PC-9 (cell line): ENCODE results near the gene TLE3. TPM values are rescaled to one million over a fixed set of nuclear protein-coding genes. Genes with fewer than 3 reads are reported as not detected.

Experiments used
- BruUV-seq: library from RNA; stranded (reverse); fragments of 400-500 nt; replicated peaks from 2 replicates; lab custom pipeline; 2021; lab: Mats Ljungman, UMichigan
- CTCF ChIA-PET: fragments of 300-600 bp; sonication (Branson Sonifier 250); formaldehyde crosslinking; loops from one replicate; lab custom pipeline; 2022; ENCODE audit warnings: antibody characterized with exemption; lab: Charles Lee
- POLR2A ChIA-PET: fragments of 300-600 bp; sonication (Branson Sonifier 250); formaldehyde crosslinking; loops from one replicate; lab custom pipeline; 2022; ENCODE audit warnings: antibody characterized with exemption; ENCODE audit not compliant: unreplicated experiment; lab: Charles Lee
- DNase-seq, 2 experiments: peaks; one replicate each; pipeline versions ENCODE4 v3.0.0 to v3.0.0-alpha.2; 2015 to 2022; ENCODE audit warnings: mixed read lengths in 1 of 2
- H2AFZ ChIP-seq: fragments of 200-600 bp; sonication (generic); 2 replicates; pipeline ENCODE4 v1.8.1; 2017; ENCODE audit warnings: antibody characterized with exemption
- H3F3A ChIP-seq: fragments of 200-600 bp; sonication (generic); 2 replicates; pipeline ENCODE4 v1.8.1; 2017; ENCODE audit warnings: antibody characterized with exemption, mild to moderate bottlenecking, low read depth; ENCODE audit not compliant: insufficient read depth
- H3K27ac ChIP-seq: fragments of 200-600 bp; sonication (generic); 2 replicates; pipeline ENCODE4 v1.6.1; 2016; ENCODE audit warnings: mixed run types
- H3K27me3 ChIP-seq: fragments of 200-600 bp; sonication (generic); 2 replicates; pipeline ENCODE4 v1.6.1; 2016; ENCODE audit warnings: low read depth, mixed run types; ENCODE audit not compliant: insufficient read depth
- H3K36me3 ChIP-seq: fragments of 200-600 bp; sonication (generic); 2 replicates; pipeline ENCODE4 v1.6.1; 2016; ENCODE audit warnings: low read depth, mixed run types
- H3K4me1 ChIP-seq: fragments of 200-600 bp; sonication (generic); replicated peaks from 2 replicates; pipeline ENCODE4 v1.6.1; 2016; ENCODE audit warnings: mixed run types; ENCODE audit not compliant: insufficient read depth
- H3K4me2 ChIP-seq: fragments of 200-600 bp; sonication (generic); 2 replicates; pipeline ENCODE4 v1.6.1; 2017; ENCODE audit warnings: mixed run types
- H3K4me3 ChIP-seq: fragments of 200-600 bp; sonication (generic); 2 replicates; pipeline ENCODE4 v1.6.1; 2016; ENCODE audit warnings: mixed run types
- H3K79me2 ChIP-seq: fragments of 200-600 bp; sonication (generic); 2 replicates; pipeline ENCODE4 v1.6.1; 2017; ENCODE audit warnings: low read depth, mixed run types
- H3K9me2 ChIP-seq: fragments of 200-600 bp; sonication (generic); 2 replicates; pipeline ENCODE4 v1.8.1; 2017; ENCODE audit warnings: mild to moderate bottlenecking; ENCODE audit not compliant: insufficient read depth
- H3K9me3 ChIP-seq: fragments of 200-600 bp; sonication (generic); 2 replicates; pipeline ENCODE4 v1.8.1; 2016; ENCODE audit warnings: low read depth; ENCODE audit not compliant: insufficient read depth
- H4K20me1 ChIP-seq: fragments of 200-600 bp; sonication (generic); 2 replicates; pipeline ENCODE4 v1.8.1; 2017; ENCODE audit not compliant: insufficient read depth
- EZH2 ChIP-seq: fragments of 200-600 bp; sonication (generic); IDR thresholded peaks from 2 replicates; pipeline ENCODE4 v1.8.0; 2017; ENCODE audit warnings: antibody characterized with exemption, low read depth
- intact Hi-C: fragments of 100-400 bp; cut with micrococcal nuclease; formaldehyde crosslinking; loops from one replicate; pipeline ENCODE4 v1.10.0; 2022; ENCODE audit not compliant: unreplicated experiment
- total RNA-seq: library from RNA; stranded (reverse); gene quantifications from 2 replicates; pipeline ENCODE4 v1.2.3, GENCODE V29; 2021
- TF ChIP-seq, protein P1 (sequence below): fragments of 200-600 bp; sonication (generic); conservative IDR thresholded peaks from 2 replicates; pipeline ENCODE4 v1.6.1; 2017; ENCODE audit warnings: mixed run types, antibody characterized with exemption, mild to moderate bottlenecking, moderate library complexity

TLE3 gene
- total RNA-seq, 1 experiment from 2014 or later = 51.3 TPM

DNA sequence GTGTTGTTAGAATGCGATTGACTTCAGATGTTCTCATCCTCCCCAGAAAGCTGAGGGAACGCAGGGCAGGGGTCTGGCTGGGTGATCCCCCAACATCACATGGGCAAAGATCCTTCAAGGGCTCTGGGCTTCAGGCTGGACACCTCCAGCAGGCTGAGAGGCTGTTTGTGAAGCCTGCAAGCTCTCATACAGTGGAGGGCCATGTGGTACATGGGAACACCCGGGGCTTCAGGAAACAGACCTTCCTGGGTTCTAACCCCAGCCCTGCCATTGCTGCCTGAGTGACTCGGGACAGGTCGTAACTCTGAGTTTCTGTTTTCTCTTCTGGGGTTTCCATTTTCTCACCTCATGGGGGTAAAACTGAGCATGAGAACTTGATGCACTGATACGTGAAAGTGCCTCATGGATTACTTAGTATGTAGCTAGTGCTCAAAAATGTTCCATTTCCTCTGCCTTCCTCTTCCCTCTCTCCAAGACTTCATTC is 81.2 kb downstream of the TLE3 start:
- Histone ChIP-seq H3K27me3 (no peaks in the 10 kb centered on the region), H3K9me2 (no peaks in the 10 kb centered on the region), H2AFZ (no peak overlapping the region), H3K79me2 (no peaks in the 10 kb centered on the region), H3K4me3 (no peak overlapping the region), H3K9me3 (no peaks in the 10 kb centered on the region), H3K36me3 (no peaks in the 10 kb centered on the region), H3F3A (no peaks in the 10 kb centered on the region), H3K4me2 (no peak overlapping the region), H4K20me1 (no peaks in the 10 kb centered on the region), H3K27ac (no peak overlapping the region), H3K4me1 (no peaks in the 10 kb centered on the region)
- BruUV-seq = no TSS peak
- ChIA-PET CTCF (no interaction called here), POLR2A (no interaction called here)
- no peak for DNase-seq
- no peak for TF ChIP-seq EZH2
- TF ChIP-seq, protein P1, sequence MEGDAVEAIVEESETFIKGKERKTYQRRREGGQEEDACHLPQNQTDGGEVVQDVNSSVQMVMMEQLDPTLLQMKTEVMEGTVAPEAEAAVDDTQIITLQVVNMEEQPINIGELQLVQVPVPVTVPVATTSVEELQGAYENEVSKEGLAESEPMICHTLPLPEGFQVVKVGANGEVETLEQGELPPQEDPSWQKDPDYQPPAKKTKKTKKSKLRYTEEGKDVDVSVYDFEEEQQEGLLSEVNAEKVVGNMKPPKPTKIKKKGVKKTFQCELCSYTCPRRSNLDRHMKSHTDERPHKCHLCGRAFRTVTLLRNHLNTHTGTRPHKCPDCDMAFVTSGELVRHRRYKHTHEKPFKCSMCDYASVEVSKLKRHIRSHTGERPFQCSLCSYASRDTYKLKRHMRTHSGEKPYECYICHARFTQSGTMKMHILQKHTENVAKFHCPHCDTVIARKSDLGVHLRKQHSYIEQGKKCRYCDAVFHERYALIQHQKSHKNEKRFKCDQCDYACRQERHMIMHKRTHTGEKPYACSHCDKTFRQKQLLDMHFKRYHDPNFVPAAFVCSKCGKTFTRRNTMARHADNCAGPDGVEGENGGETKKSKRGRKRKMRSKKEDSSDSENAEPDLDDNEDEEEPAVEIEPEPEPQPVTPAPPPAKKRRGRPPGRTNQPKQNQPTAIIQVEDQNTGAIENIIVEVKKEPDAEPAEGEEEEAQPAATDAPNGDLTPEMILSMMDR = no peak
- intact Hi-C loops = no loop called here

DNA sequence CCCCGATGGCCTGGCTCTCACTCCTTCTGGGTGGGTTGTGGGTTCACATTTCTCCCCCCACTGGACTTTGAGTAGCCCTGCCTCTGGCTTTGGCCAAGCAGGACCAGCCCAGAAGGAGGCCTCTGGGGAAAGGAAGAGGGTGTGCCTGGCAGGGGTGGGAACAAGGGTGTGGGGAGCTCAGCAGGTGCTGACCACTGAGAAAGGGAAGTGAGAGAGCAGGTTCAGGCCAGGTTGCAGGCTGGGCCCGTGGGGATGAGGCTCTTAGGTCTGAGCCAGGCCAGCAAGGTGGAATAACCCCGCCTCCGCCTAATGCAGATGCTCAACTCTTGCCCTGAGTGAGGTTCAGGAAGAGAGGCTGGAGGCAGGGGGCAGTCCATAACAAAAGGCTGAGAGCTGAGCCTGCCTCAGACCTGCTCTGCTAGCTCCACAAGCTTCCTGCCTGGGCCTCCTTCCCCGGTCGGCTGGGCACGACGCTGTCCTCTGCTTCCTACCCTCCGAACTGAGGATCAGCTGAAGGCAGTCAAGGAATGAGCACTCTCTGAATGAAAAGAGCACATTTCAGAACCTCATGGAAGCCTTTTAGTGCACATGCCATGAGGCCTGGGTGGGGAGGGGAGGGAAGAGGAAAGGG is 82.7 kb downstream of the TLE3 start:
- no peaks in the 10 kb centered on the region for H3K36me3 ChIP-seq
- no peaks in the 10 kb centered on the region for H3K79me2 ChIP-seq
- H3K9me3 ChIP-seq = no peaks in the 10 kb centered on the region
- H3F3A ChIP-seq = no peaks in the 10 kb centered on the region
- H3K4me1 ChIP-seq = no peaks in the 10 kb centered on the region
- no peaks in the 10 kb centered on the region for H3K9me2 ChIP-seq
- H4K20me1 ChIP-seq = no peaks in the 10 kb centered on the region
- no peak overlapping the region for H2AFZ ChIP-seq
- ChIA-PET POLR2A (no interaction called here), CTCF (interaction anchor here (0.7 to 1.3 kb wide), 2 partner anchors 8 to 230 kb away, joined by 3 to 6 read pairs; no protein-coding TSS in a partner anchor)
- intact Hi-C loops = no loop called here
- H3K27me3 ChIP-seq = no peaks in the 10 kb centered on the region
- no peak overlapping the region for H3K27ac ChIP-seq
- no peak overlapping the region for H3K4me2 ChIP-seq
- BruUV-seq = no TSS peak
- TF ChIP-seq, protein P1 = no peak
- no peak for TF ChIP-seq EZH2
- peak in 1 of 2 experiments; percentile 46 for DNase-seq
- no peak overlapping the region for H3K4me3 ChIP-seq

DNA sequence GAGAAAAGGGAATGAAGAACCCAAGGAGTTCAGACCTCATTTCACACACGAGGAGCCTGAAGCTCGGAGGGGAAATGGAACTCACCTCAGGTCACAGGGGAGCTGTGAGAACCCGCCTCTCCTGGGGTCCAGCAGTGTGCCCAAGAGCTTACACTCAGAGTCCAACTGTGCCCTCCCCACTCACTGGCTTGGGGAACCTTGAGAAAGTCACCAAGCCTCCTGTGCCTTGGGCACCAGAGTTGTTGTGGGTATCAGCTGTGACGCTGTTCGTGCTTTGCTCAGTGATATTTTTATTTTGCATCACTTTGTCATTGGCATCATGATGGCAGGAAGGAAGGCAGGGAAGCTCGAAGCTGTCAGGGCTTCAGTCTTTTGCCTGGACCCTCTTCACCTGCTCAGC is 83.4 kb downstream of the TLE3 start:
- intact Hi-C loops = no loop called here
- Histone ChIP-seq H3K4me1 (no peaks in the 10 kb centered on the region), H3K27ac (no peak overlapping the region), H3K4me3 (no peak overlapping the region), H2AFZ (no peak overlapping the region), H3K36me3 (no peaks in the 10 kb centered on the region), H3K27me3 (no peaks in the 10 kb centered on the region), H4K20me1 (no peaks in the 10 kb centered on the region), H3F3A (no peaks in the 10 kb centered on the region), H3K9me3 (no peaks in the 10 kb centered on the region), H3K9me2 (no peaks in the 10 kb centered on the region), H3K79me2 (no peaks in the 10 kb centered on the region), H3K4me2 (no peak overlapping the region)
- POLR2A ChIA-PET = no interaction called here
- no peak for DNase-seq
- TF ChIP-seq, protein P1 = no peak
- TF ChIP-seq EZH2 = no peak
- BruUV-seq = no TSS peak
- CTCF ChIA-PET = interaction anchor here (1.3 kb wide), 1 partner anchor 9 kb away, joined by 3 read pairs; no protein-coding TSS in a partner anchor
